SJSA1 (cell line): ENCODE results near the gene SDK1. TPM values are rescaled to one million over a fixed set of nuclear protein-coding genes. Genes with fewer than 3 reads are reported as not detected.

Experiments
- DNase-seq, 2 experiments: peaks; one replicate each; pipeline ENCODE4 v3.0.0-alpha.2; 2015 to 2020; ENCODE audit warnings: low spot score in 2 of 2, low read depth in 1 of 2
- H3K27ac ChIP-seq: fragments of 250-450 bp; sonication (Bioruptor Pico); 2 replicates; pipeline ENCODE4 v1.5.1; 2020; ENCODE audit warnings: mild to moderate bottlenecking, moderate library complexity
- H3K27me3 ChIP-seq: fragments of 250-450 bp; sonication (Bioruptor Pico); replicated peaks from 2 replicates; pipeline ENCODE4 v1.5.1; 2020; ENCODE audit warnings: mild to moderate bottlenecking, moderate library complexity
- H3K36me3 ChIP-seq: fragments of 250-450 bp; sonication (Bioruptor Pico); 2 replicates; pipeline ENCODE4 v1.5.1; 2020; ENCODE audit warnings: mild to moderate bottlenecking
- H3K4me1 ChIP-seq: fragments of 250-450 bp; sonication (Bioruptor Pico); replicated peaks from 2 replicates; pipeline ENCODE4 v1.6.1; 2021; ENCODE audit warnings: mild to moderate bottlenecking
- H3K4me3 ChIP-seq: fragments of 250-450 bp; sonication (Bioruptor Pico); 2 replicates; pipeline ENCODE4 v1.5.1; 2020; ENCODE audit warnings: mild to moderate bottlenecking
- H3K9me3 ChIP-seq: fragments of 250-450 bp; sonication (Bioruptor Pico); replicated peaks from 2 replicates; pipeline ENCODE4 v1.5.1; 2020; ENCODE audit warnings: mild to moderate bottlenecking
- total RNA-seq: library from RNA; depleted of rRNA; stranded (reverse); fragments of >200 nt; shearing (Covaris generic); gene quantifications from 2 replicates; pipeline ENCODE4 v1.2.3, GENCODE V29; 2014; rRNA removed

The SDK1 gene, protein sequence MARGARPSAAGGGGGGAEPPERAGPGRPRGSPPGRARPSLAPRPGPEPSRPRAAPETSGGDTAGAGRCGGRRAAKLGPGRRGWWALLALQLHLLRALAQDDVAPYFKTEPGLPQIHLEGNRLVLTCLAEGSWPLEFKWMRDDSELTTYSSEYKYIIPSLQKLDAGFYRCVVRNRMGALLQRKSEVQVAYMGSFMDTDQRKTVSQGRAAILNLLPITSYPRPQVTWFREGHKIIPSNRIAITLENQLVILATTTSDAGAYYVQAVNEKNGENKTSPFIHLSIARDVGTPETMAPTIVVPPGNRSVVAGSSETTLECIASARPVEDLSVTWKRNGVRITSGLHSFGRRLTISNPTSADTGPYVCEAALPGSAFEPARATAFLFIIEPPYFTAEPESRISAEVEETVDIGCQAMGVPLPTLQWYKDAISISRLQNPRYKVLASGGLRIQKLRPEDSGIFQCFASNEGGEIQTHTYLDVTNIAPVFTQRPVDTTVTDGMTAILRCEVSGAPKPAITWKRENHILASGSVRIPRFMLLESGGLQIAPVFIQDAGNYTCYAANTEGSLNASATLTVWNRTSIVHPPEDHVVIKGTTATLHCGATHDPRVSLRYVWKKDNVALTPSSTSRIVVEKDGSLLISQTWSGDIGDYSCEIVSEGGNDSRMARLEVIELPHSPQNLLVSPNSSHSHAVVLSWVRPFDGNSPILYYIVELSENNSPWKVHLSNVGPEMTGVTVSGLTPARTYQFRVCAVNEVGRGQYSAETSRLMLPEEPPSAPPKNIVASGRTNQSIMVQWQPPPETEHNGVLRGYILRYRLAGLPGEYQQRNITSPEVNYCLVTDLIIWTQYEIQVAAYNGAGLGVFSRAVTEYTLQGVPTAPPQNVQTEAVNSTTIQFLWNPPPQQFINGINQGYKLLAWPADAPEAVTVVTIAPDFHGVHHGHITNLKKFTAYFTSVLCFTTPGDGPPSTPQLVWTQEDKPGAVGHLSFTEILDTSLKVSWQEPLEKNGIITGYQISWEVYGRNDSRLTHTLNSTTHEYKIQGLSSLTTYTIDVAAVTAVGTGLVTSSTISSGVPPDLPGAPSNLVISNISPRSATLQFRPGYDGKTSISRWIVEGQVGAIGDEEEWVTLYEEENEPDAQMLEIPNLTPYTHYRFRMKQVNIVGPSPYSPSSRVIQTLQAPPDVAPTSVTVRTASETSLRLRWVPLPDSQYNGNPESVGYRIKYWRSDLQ (N-terminal part only)
- 8.7 and 33.8 TPM in 2 replicates for total RNA-seq

DNA sequence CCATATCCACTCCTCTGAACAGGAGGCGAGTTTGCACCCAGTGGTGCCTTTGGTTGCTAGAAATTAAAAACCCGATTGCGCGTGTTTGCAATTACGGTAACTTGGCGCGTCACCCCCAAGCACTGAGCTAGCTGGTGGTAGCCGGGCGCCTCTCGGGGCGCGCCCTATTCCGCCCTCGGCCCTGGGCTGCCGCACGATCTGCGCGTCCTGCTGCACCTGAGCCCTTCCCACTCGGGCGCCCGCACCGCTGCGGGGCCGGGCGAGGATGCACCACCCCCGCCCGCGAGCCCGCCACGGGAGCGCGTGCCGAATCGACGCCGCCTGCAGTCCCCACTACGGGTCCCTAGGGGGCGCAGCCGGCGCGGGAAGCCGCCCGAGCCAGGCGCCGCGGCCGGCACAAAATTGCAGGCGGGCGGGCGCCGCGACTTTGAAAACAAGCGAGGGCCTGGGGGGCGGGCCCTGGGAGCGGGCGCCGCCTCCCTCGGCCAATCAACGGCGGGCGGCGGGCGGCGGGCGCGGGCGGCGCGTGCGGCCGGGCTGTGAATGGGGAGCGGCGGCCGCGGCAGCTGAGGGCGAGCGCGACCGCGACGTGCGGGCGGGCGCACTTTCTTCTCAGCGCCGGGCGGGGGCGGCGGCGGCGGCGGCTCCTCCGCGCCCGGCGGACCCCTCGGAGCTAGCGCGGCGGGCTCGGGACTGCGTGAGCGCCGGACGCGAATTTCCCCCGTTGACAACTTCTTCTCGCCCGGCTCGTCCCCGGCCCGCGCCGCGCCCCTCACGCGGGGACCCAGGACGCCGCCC lies at the start of gene SDK1:
SDK1 (plus strand) TSS at position 602 of the 798 bp plus-strand sequence. CDS start 335 bp downstream, outside the sequence.
- Histone ChIP-seq H3K27ac (no peak within 1 kb of the TSS), H3K27me3 (peaks cover 12% of the 10 kb centered on the region; the same call in 1 of the 2 replicates), H3K4me3 (peak within 1 kb of the TSS; percentile 87), H3K36me3 (no peaks in the 10 kb centered on the region), H3K9me3 (no peaks in the 10 kb centered on the region), H3K4me1 (peaks cover 13% of the 10 kb centered on the region)
- DNase-seq: peak; percentile 87 to 91

DNA sequence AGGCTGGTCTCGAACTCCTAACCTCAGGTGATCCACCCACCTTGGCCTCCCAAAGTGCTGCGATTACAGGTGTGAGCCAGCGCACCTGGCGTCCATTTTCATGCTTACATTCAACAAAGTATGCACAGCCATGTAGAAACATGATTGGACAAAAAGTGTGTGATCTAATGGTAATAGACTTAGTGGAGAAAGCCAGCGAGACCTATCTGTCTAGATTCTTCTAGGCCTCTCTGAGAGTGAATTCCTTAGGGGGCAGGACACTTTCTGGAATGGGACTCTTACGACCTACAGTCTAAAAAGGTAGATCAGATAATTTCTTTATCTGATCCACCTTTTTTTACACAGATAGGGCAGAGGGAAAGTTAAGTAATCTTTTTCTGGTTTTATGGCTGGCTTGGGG lies 46.3 kb upstream of the SDK1 start:
- Histone ChIP-seq H3K36me3 (no peaks in the 10 kb centered on the region), H3K9me3 (no peaks in the 10 kb centered on the region; the same call in 1 of the 2 replicates), H3K4me1 (peaks cover 3% of the 10 kb centered on the region; the same call in 1 of the 2 replicates), H3K27me3 (no peaks in the 10 kb centered on the region), H3K27ac (no peak overlapping the region), H3K4me3 (no peak overlapping the region)
- DNase-seq: no peak

DNA sequence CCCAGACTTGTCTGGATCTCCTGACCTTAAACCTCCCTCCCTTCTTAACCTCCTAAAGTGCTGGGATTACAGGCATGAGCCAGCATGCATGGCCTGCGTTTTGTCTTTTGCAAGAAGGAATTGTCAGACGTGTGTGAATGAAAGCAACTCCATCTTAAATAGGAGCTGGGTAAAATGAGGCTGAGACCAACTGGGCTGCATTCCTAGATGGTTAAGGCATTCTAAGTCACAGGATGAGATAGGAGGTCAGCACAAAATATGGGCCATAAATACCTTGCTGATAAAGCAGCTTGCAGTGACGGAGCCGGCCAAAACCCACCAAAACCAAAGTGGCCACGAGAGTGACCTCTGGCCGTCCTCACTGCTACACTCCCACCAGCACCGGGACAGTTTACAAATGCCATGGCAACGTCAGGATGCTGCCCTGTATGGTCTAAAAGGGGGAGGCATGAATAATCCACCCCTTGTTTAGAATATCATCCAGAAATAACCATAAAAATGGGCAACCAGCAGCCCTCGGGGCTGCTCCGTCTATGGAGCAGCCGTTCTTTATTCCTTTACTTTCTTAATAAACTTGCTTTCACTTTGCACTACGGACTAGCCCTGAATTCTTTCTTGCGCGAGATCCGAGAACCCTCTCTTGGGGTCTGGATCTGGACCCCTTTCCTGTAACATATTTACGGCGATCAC lies 41.2 kb upstream of the SDK1 start:
- Histone ChIP-seq H3K9me3 (no peaks in the 10 kb centered on the region), H3K4me3 (peak overlapping the region; percentile 50), H3K27ac (peak overlapping the region; percentile 55), H3K27me3 (no peaks in the 10 kb centered on the region), H3K36me3 (no peaks in the 10 kb centered on the region), H3K4me1 (peaks cover 4% of the 10 kb centered on the region; the same call in 1 of the 2 replicates)
- peak in 1 of 2 experiments; percentile 63 for DNase-seq

DNA sequence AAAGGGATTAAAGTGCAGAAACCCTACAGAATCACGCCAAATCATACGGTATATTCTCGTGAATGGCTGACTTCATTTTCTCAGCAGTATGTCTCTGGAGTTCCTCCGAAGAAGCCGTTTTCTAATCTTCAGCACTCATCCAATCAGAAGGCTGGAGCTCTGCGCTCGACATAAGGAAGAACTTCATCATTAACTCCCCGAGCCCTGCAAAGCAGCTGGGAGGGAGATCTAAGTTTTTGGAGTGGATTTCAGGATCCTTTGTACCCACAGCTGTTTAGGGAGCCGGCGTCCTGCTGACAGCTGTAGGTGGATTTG lies 40.7 kb upstream of the SDK1 start:
- Histone ChIP-seq H3K4me1 (peaks cover 4% of the 10 kb centered on the region; the same call in 1 of the 2 replicates), H3K36me3 (no peaks in the 10 kb centered on the region), H3K27me3 (no peaks in the 10 kb centered on the region), H3K9me3 (no peaks in the 10 kb centered on the region), H3K27ac (peak overlapping the region; percentile 55), H3K4me3 (peak overlapping the region; percentile 50)
- no peak for DNase-seq

DNA sequence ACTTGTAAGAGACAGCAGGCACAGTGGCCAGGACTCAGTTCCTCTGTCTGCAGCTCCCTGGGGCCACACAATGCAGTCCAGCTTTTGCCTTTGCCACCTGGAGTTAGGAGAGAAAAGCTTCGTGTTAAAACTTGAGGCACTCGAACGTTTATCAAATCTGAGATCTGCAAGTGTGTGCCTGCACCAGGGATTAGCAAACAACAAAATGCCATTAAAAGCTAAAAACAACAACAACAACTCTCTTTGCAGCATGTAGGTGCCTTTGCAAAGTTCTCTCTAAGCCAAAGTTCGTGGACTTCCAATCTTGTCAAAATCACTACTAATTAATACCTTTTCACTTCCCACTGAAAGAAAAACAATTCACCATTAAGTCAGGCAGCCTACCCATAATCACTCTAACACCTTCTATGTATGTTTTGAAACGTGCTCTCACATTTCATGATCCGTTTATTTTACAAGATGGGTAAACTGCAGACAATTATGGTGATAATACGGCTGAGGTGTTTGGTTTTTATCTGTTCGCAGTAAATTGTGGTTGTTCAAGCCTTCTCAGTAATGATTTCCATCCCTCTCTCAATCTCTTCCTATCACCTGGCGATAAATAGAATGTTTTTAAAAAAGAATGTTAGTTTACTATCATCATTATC lies 36.2 kb upstream of the SDK1 start:
- Histone ChIP-seq H3K27ac (no peak overlapping the region), H3K36me3 (no peaks in the 10 kb centered on the region), H3K4me3 (no peak overlapping the region), H3K27me3 (no peaks in the 10 kb centered on the region), H3K4me1 (peaks cover 10% of the 10 kb centered on the region), H3K9me3 (no peaks in the 10 kb centered on the region)
- no peak for DNase-seq

DNA sequence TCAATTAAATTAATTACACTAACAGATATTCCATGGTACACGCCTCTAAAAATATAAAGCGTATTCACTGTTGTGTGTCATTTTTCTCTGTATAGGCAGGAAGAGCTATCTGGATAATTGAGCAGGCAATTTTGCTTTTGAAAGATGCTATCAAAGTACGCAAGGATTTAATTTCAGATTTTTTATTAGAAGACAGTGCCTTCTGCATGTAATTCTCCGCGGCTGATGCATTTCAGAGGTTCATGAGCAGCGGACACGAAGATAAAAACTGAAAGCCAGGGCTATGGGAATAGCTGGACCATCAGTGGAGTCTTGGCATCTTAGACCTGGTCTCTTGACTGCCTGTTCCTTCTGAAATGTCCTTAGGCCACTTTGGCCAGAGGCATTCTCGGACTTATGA lies 35.7 kb upstream of the SDK1 start:
- Histone ChIP-seq H3K36me3 (no peaks in the 10 kb centered on the region), H3K9me3 (no peaks in the 10 kb centered on the region; the same call in 1 of the 2 replicates), H3K4me1 (peaks cover 10% of the 10 kb centered on the region), H3K27ac (no peak overlapping the region), H3K4me3 (no peak overlapping the region), H3K27me3 (no peaks in the 10 kb centered on the region)
- no peak for DNase-seq

DNA sequence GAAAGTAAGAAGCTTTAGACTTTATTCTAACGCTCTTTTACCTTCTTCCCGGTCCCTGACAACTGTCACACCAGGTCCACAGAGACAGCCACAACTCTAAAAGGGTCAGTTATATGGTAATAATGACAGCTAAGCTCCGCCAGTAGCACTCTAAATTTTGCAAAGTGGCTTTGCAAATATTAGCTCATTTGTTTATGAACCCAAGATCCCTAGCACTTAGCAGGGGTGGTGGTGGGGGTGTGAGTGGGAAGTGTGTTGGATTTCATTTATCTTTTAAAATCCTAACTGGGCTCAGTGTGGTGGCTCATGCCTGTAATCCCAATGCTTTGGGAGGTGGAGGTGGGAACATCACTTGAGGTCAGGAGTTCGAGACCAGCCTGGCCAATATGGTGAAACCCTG lies 34.8 kb upstream of the SDK1 start:
- Histone ChIP-seq H3K4me1 (peaks cover 10% of the 10 kb centered on the region), H3K27ac (no peak overlapping the region), H3K9me3 (no peaks in the 10 kb centered on the region; the same call in 1 of the 2 replicates), H3K27me3 (no peaks in the 10 kb centered on the region), H3K36me3 (no peaks in the 10 kb centered on the region), H3K4me3 (no peak overlapping the region)
- no peak for DNase-seq

DNA sequence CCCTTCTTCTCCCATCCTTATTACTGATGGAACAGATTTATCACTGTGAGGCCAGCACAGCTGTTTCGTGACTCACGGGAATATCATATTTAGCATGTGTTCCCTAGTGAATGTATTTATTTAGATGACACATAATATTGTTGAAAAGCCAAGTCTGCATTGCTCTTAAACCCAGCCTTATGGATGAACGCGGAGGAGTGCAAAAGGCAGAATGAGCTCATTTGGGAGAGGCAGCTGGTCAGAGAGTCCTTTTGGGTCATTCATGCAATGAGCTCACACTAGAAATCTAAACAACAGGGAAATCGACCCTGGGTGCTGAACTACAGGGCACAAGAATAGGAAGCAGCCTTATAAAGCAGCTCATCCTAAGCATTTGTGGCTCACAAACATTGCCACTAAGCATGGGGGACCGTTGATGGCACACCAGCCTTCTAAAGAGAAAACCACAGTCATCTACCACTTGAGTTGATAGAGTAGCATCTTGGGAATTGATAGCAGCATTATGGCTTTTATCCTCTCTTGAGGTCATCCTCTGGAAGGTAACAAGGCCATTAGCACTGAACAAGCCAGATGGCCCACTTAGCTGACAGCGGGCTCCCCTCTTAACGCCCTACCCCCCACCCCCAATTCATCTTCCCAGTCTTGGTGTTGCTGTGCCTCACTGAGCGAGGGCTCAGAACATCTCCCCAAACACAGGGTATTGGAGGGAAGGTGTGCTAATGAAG lies 32.9 kb upstream of the SDK1 start:
- Histone ChIP-seq H3K4me1 (peaks cover 15% of the 10 kb centered on the region), H3K9me3 (no peaks in the 10 kb centered on the region; the same call in 1 of the 2 replicates), H3K27ac (no peak overlapping the region), H3K27me3 (no peaks in the 10 kb centered on the region), H3K4me3 (no peak overlapping the region), H3K36me3 (no peaks in the 10 kb centered on the region)
- peak; percentile 44 to 50 for DNase-seq

DNA sequence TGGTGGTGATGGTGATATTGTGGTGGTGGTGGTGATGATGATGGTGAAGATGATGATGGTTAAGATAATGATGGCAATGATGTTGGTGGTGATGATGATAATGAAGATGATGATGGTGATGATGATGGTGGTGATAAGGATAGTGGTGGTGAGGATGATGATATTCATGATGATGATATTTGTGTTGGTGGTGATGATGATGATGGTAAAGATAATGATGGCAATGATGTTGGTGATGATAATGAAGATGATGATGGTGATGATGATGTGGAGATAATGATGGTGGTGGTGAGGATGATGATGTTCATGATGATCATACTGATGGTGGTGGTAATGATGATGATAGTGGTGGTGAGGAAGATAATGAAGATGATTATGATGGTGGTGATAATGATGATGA lies 30.7 kb upstream of the SDK1 start:
- Histone ChIP-seq H3K27me3 (no peaks in the 10 kb centered on the region), H3K27ac (no peak overlapping the region), H3K9me3 (no peaks in the 10 kb centered on the region; the same call in 1 of the 2 replicates), H3K4me3 (no peak overlapping the region), H3K4me1 (peaks cover 15% of the 10 kb centered on the region), H3K36me3 (no peaks in the 10 kb centered on the region)
- no peak for DNase-seq

DNA sequence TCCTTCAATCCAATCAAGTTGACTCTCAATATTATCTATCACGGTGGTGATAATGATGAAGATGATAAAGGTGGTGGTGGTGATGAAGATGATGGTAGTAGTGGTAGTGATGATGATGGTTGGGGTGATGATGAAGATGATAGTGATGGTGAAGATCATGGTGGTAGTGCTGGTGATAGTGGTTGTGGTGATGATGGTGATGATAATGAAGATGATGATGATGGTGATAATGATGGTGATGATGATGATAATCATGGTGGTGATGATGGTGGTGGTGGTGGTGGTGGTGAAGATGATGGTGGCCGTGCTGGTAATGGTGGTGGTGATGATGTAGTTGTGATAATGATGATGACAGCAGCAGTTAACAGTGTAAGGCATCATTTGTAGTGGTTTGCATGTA lies 29.8 kb upstream of the SDK1 start:
- no peak overlapping the region for H3K4me3 ChIP-seq
- H3K27me3 ChIP-seq: no peaks in the 10 kb centered on the region
- no peaks in the 10 kb centered on the region; the same call in 1 of the 2 replicates for H3K9me3 ChIP-seq
- H3K36me3 ChIP-seq: no peaks in the 10 kb centered on the region
- H3K27ac ChIP-seq: no peak overlapping the region
- no peak for DNase-seq
- peaks cover 15% of the 10 kb centered on the region for H3K4me1 ChIP-seq

DNA sequence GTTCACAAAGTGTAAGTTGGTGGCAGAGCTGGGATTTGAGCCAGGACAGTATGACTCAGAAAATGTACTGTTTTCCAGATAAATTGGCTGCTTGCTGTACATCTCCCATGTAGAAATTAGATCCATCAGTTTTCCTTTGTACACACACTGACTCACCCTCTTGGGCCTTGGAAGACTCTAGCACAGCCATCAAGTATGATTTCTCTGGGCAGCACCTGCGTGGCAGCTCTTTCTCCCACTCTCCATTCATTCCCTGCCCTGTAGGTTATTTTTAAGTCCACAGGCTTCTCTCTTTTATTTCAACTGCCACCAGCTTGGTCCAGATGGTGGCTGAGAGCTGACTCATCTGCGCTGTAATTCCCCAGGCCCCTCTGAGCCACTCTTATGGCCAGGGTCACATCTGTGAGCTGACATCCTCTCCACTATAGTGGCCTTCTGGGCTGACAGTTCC lies 28.3 kb upstream of the SDK1 start:
- no peaks in the 10 kb centered on the region; the same call in 1 of the 2 replicates for H3K27me3 ChIP-seq
- peak in 1 of 2 experiments; percentile 25 for DNase-seq
- peaks cover 14% of the 10 kb centered on the region for H3K4me1 ChIP-seq
- no peak overlapping the region for H3K27ac ChIP-seq
- H3K4me3 ChIP-seq: no peak overlapping the region
- no peaks in the 10 kb centered on the region; the same call in none of the 2 replicates for H3K9me3 ChIP-seq
- H3K36me3 ChIP-seq: no peaks in the 10 kb centered on the region
